OCI-LY3 (cell line): ENCODE measurements around the gene PLD1.

ENCODE experiments used
- H2AFZ ChIP-seq: fragments of 200-600, 300-600 bp; shearing (Covaris generic); 2 replicates; pipeline ENCODE4 v1.6.0; 2014; ENCODE audit warnings: antibody characterized with exemption, low read depth, low read length
- H3K27ac ChIP-seq: fragments of 200-600, 300-600 bp; sonication (generic); 2 replicates; pipeline ENCODE4 v1.5.1; 2014; ENCODE audit warnings: mild to moderate bottlenecking, low read length, moderate library complexity, mixed read lengths
- H3K27me3 ChIP-seq: fragments of 200-600, 300-600 bp; sonication (generic); 2 replicates; pipeline ENCODE4 v1.6.1; 2014; ENCODE audit warnings: low read depth, low read length, mixed read lengths
- H3K36me3 ChIP-seq: fragments of 200-600, 300-600 bp; sonication (generic); replicated peaks from 2 replicates; pipeline ENCODE3; 2014; ENCODE audit warnings: low read depth, low read length, mixed read lengths
- H3K4me1 ChIP-seq: fragments of 300-600, 200-600 bp; sonication (generic); 2 replicates; pipeline ENCODE4 v1.6.1; 2014; ENCODE audit warnings: low read length, mixed read lengths
- H3K4me2 ChIP-seq: fragments of 200-600, 300-600 bp; sonication (generic); 2 replicates; pipeline ENCODE4 v1.6.1; 2014; ENCODE audit warnings: low read length, mixed read lengths
- H3K4me3 ChIP-seq: fragments of 300-600, 200-600 bp; sonication (generic); 2 replicates; pipeline ENCODE4 v1.5.1; 2014; ENCODE audit warnings: antibody characterized with exemption, mild to moderate bottlenecking, low read length, moderate library complexity
- H3K79me2 ChIP-seq: fragments of 300-600, 200-600 bp; shearing (Covaris generic); 2 replicates; pipeline ENCODE4 v1.6.1; 2014; ENCODE audit warnings: mild to moderate bottlenecking, low read length, mixed read lengths
- H3K9ac ChIP-seq: fragments of 300-600, 200-600 bp; shearing (Covaris generic); 2 replicates; pipeline ENCODE4 v1.6.0; 2014; ENCODE audit warnings: mild to moderate bottlenecking, low read length, moderate library complexity
- H3K9me3 ChIP-seq: fragments of 200-600, 300-600 bp; shearing (Covaris generic); 2 replicates; pipeline ENCODE4 v1.6.1; 2014; ENCODE audit warnings: low read length, mixed read lengths; ENCODE audit not compliant: insufficient read depth
- H4K20me1 ChIP-seq: fragments of 200-600, 300-600 bp; sonication (generic); 2 replicates; pipeline ENCODE4 v1.6.1; 2016; ENCODE audit warnings: low read length, mixed read lengths; ENCODE audit not compliant: insufficient read depth
- EZH2phosphoT487 ChIP-seq: fragments of 200-600 bp; shearing (Covaris generic); IDR thresholded peaks from 2 replicates; pipeline ENCODE4 v1.6.1; 2018; ENCODE audit warnings: antibody characterized with exemption, mixed run types, low read depth
- TF ChIP-seq, protein P1 (sequence below): fragments of 200-600, 300-600 bp; sonication (generic); IDR thresholded peaks from 2 replicates; pipeline ENCODE4 v1.5.1; 2014; ENCODE audit warnings: antibody characterized with exemption, low read length, low read depth

PLD1 gene

DNA sequence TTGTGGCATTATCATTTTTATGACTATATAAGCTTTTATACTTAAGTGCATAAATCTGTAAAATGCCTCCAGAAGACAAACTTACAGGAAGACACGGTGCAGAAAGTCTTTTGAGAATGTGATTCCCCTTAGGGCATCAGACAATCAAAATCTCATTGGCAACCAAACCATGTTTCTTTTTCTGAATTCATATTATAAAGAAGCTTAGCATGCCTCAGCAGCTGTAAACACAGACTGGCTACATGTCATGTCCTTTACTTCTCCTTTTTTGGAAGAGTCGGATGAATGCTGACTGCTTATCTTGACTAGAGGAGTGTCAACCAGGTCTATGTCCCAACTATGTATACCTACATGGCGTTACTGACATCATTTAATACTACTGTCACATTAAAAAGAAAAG, 150.1 kb downstream of the PLD1 start:
- Histone ChIP-seq H3K4me2 (no peak overlapping the region), H3K9me3 (no peaks in the 10 kb centered on the region), H3K27me3 (peaks cover 41% of the 10 kb centered on the region), H3K9ac (no peak overlapping the region), H3K27ac (no peak overlapping the region), H3K4me3 (no peak overlapping the region), H3K36me3 (no peaks in the 10 kb centered on the region), H3K79me2 (no peaks in the 10 kb centered on the region), H2AFZ (no peak overlapping the region), H4K20me1 (no peaks in the 10 kb centered on the region), H3K4me1 (no peaks in the 10 kb centered on the region)
- TF ChIP-seq, protein P1, sequence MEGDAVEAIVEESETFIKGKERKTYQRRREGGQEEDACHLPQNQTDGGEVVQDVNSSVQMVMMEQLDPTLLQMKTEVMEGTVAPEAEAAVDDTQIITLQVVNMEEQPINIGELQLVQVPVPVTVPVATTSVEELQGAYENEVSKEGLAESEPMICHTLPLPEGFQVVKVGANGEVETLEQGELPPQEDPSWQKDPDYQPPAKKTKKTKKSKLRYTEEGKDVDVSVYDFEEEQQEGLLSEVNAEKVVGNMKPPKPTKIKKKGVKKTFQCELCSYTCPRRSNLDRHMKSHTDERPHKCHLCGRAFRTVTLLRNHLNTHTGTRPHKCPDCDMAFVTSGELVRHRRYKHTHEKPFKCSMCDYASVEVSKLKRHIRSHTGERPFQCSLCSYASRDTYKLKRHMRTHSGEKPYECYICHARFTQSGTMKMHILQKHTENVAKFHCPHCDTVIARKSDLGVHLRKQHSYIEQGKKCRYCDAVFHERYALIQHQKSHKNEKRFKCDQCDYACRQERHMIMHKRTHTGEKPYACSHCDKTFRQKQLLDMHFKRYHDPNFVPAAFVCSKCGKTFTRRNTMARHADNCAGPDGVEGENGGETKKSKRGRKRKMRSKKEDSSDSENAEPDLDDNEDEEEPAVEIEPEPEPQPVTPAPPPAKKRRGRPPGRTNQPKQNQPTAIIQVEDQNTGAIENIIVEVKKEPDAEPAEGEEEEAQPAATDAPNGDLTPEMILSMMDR, result no peak
- no peak for TF ChIP-seq EZH2phosphoT487

DNA sequence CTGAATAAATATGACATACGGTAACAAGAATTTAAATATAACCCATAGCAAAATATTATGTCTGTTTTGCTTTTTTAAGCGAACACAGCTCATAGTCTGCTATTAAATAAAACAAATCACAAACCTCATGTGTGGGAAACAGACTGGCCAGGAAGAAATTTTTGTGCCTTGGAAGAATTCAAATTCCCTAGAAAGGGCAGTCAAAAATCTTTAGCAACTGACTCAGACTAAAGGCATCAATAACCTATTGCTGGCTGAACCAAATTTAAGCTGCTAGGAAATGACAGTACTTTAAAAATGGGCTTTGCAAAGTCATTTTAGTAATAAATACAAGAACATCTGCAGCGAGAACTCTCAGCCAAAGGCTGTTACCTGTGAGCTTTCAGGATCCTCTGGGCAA, 151.4 kb downstream of the PLD1 start:
- Histone ChIP-seq H3K79me2 (no peaks in the 10 kb centered on the region), H4K20me1 (no peaks in the 10 kb centered on the region), H2AFZ (no peak overlapping the region), H3K4me2 (no peak overlapping the region), H3K36me3 (no peaks in the 10 kb centered on the region), H3K27me3 (peaks cover 41% of the 10 kb centered on the region), H3K27ac (no peak overlapping the region), H3K9ac (no peak overlapping the region), H3K4me1 (peaks cover 9% of the 10 kb centered on the region), H3K9me3 (no peaks in the 10 kb centered on the region), H3K4me3 (no peak overlapping the region)
- TF ChIP-seq, protein P1, result no peak
- TF ChIP-seq EZH2phosphoT487, result no peak

DNA sequence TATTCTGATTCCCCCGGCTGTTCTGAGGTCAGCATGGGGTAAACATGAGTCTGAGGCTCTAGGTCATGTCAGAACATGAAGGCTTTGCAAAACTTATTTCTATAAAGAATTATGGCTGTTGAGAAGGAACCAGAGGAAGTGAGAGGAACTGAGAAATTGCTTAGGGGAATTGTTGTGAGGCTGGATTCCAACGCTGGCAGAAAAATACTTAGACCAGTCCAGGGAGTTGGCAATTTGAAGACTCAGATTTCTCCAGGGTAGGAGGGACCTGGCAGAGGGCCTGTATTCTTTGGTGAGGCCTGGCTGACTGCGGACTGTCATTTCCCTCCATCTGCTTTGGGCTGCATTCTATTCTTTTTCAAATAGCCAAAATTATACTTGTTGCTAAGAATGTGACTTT, 155.5 kb downstream of the PLD1 start:
- Histone ChIP-seq H3K4me1 (peaks cover 9% of the 10 kb centered on the region), H3K79me2 (no peaks in the 10 kb centered on the region), H3K4me3 (no peak overlapping the region), H3K27ac (no peak overlapping the region), H3K36me3 (no peaks in the 10 kb centered on the region), H4K20me1 (no peaks in the 10 kb centered on the region), H3K9ac (no peak overlapping the region), H3K4me2 (no peak overlapping the region), H2AFZ (no peak overlapping the region), H3K27me3 (peaks cover 16% of the 10 kb centered on the region; the same call in 1 of the 2 replicates), H3K9me3 (no peaks in the 10 kb centered on the region)
- no peak for TF ChIP-seq EZH2phosphoT487
- TF ChIP-seq, protein P1, result no peak

GRCh38 chr3:171654326-171654725, 156.0 kb downstream of the PLD1 start:
- H3K79me2 ChIP-seq, result no peaks in the 10 kb centered on the region
- no peak overlapping the region for H3K9ac ChIP-seq
- no peaks in the 10 kb centered on the region for H4K20me1 ChIP-seq
- no peaks in the 10 kb centered on the region for H3K9me3 ChIP-seq
- H3K27me3 ChIP-seq, result peaks cover 12% of the 10 kb centered on the region; the same call in 1 of the 2 replicates
- no peak overlapping the region for H3K4me3 ChIP-seq
- H3K27ac ChIP-seq, result no peak overlapping the region
- TF ChIP-seq, protein P1, result no peak
- TF ChIP-seq EZH2phosphoT487, result no peak
- no peak overlapping the region for H3K4me2 ChIP-seq
- H3K36me3 ChIP-seq, result no peaks in the 10 kb centered on the region
- no peak overlapping the region for H2AFZ ChIP-seq
- peaks cover 9% of the 10 kb centered on the region for H3K4me1 ChIP-seq
